Skeletal muscle satellite cell (primary cell): ENCODE data around the gene SH3GL3.

ENCODE experiments used
- H3K27me3 ChIP-seq: 2 replicates; pipeline ENCODE4 v1.7.0; 2013; ENCODE audit warnings: low read length; ENCODE audit not compliant: control insufficient read depth, insufficient read depth
- H3K36me3 ChIP-seq: 2 replicates; pipeline ENCODE4 v1.7.0; 2013; ENCODE audit warnings: mild to moderate bottlenecking, control low read depth, low read length; ENCODE audit not compliant: insufficient read depth
- H3K4me1 ChIP-seq: 2 replicates; pipeline ENCODE4 v1.7.0; 2013; ENCODE audit warnings: low read length; ENCODE audit not compliant: control insufficient read depth, insufficient read depth
- H3K4me2 ChIP-seq: 2 replicates; pipeline ENCODE4 v1.7.0; 2013; ENCODE audit warnings: mild to moderate bottlenecking, low read length
- H3K4me3 ChIP-seq: 2 replicates; pipeline ENCODE4 v1.7.0; 2013; ENCODE audit warnings: low read length
- H3K9ac ChIP-seq: 2 replicates; pipeline ENCODE4 v1.7.0; 2013; ENCODE audit warnings: mild to moderate bottlenecking, low read depth, low read length, moderate library complexity
- H3K9me3 ChIP-seq: replicated peaks from 2 replicates; pipeline ENCODE4 v1.7.0; 2013; ENCODE audit warnings: mild to moderate bottlenecking, control low read depth, low read length

The SH3GL3 gene

DNA sequence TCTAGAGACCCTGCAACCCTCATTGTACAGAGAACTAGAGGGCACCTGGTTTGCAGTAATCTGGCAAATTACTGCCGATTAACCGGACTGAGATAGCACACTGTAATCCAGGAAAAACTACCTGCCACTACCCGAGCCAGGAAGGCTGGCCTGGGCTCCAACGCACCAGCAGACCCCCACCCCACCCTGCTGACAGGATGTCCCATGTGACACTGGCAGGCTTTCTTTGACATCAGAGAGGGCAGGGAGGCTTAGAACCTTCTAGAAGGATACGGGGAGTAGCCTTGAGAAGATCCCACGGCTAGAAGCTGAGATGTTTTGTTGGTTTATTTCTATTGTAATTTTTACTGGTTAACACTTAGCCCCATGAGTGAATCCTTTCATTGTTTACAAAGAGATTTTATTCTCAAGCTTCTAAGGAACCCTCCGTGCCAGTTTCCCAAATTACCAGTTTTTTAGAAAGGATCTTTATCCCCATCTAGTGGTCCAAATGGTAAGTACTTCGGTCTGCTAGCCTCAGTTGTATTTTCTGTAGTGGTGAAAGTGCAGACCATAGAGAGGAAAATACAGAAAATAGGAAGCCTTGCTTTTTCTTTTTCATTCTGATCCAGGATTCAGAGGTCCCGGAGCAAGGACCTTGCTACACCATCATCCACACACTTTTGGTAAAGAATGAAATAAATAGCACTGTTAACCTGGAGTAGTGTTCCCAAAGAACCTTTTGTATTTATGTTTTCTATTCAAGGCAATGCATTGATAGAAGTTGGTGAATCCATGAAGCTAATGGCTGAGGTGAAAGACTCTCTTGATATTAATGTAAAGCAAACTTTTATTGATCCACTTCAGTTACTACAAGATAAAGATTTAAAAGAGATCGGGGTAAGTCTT lies 124.9 kb downstream of the SH3GL3 start:
- Histone ChIP-seq H3K4me3 (no peak overlapping the region), H3K9me3 (no peaks in the 10 kb centered on the region), H3K36me3 (no peaks in the 10 kb centered on the region), H3K9ac (no peak overlapping the region), H3K4me1 (no peaks in the 10 kb centered on the region), H3K4me2 (no peak overlapping the region), H3K27me3 (peaks cover 22% of the 10 kb centered on the region)

DNA sequence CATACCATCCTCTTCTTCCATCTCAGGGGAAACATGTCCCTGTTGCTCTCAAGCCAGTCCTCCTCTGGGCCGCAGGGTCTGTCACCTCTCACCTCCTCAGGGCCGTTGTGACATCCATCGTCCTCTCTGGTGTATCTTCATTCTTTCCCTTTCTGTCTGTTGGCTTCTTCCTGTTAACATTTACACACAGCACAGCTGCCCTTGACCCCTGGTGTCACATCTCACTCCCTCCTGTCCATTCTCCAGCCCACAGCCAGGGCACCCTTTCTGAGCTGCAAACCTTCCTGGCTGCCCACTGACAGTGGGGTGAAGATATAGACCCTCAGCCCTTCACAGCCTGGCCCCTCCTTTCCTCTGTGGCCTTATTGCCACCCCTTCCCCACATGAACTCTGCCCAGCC lies 127.2 kb downstream of the SH3GL3 start:
- no peaks in the 10 kb centered on the region for H3K36me3 ChIP-seq
- H3K4me2 ChIP-seq, result no peak overlapping the region
- H3K4me3 ChIP-seq, result no peak overlapping the region
- no peaks in the 10 kb centered on the region for H3K9me3 ChIP-seq
- no peaks in the 10 kb centered on the region for H3K4me1 ChIP-seq
- peaks cover 22% of the 10 kb centered on the region for H3K27me3 ChIP-seq
- H3K9ac ChIP-seq, result no peak overlapping the region

DNA sequence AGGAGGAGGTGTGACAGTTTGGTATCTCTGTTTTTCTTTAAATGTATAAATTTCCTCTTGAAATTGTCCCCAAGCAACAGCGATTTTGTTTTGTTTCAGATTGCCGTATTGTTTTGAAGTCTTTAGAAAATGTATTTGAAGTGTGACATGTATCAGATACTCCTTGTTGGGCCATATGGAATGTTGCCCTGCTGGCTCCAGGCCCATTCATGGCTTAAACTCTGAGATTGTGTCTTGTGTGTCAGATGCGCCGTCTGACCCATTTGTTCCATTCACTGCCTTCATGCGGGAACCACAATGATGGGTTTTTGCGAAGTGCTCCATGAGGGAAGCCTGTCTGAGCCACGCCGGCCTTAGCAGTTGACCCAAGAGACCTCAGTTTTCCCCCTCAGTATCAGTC lies 131.6 kb downstream of the SH3GL3 start:
- H3K27me3 ChIP-seq, result peaks cover 13% of the 10 kb centered on the region
- H3K4me2 ChIP-seq, result no peak overlapping the region
- no peaks in the 10 kb centered on the region for H3K36me3 ChIP-seq
- H3K4me1 ChIP-seq, result no peaks in the 10 kb centered on the region
- no peak overlapping the region for H3K4me3 ChIP-seq
- H3K9me3 ChIP-seq, result no peaks in the 10 kb centered on the region
- H3K9ac ChIP-seq, result no peak overlapping the region

GRCh38 chr15:83581381-83581780 lies 134.2 kb downstream of the SH3GL3 start:
- Histone ChIP-seq H3K27me3 (no peaks in the 10 kb centered on the region), H3K9ac (no peak overlapping the region), H3K4me3 (no peak overlapping the region), H3K36me3 (no peaks in the 10 kb centered on the region), H3K4me1 (no peaks in the 10 kb centered on the region), H3K9me3 (no peaks in the 10 kb centered on the region), H3K4me2 (no peak overlapping the region)

DNA sequence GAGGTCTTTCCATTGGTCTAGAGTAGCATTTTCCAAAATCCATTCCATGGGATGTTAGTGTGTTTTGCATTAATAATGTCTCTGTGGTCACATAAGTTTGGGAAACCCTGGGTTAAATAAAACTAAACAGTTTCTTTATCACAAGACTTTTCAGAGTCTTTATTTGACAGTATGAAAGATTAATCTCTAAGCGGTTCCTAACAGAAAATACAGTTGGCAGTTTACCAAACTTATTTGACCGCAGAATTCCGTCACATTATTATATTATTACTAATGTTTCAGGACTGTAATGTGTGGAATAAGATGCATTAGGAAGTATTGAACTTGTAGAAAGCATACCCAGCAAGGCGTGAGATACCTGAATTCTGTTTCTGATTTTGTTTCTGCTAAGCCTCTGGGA lies 135.2 kb downstream of the SH3GL3 start:
- Histone ChIP-seq H3K36me3 (no peaks in the 10 kb centered on the region), H3K4me3 (no peak overlapping the region), H3K4me1 (no peaks in the 10 kb centered on the region), H3K9ac (no peak overlapping the region), H3K9me3 (no peaks in the 10 kb centered on the region), H3K27me3 (no peaks in the 10 kb centered on the region), H3K4me2 (no peak overlapping the region)

DNA sequence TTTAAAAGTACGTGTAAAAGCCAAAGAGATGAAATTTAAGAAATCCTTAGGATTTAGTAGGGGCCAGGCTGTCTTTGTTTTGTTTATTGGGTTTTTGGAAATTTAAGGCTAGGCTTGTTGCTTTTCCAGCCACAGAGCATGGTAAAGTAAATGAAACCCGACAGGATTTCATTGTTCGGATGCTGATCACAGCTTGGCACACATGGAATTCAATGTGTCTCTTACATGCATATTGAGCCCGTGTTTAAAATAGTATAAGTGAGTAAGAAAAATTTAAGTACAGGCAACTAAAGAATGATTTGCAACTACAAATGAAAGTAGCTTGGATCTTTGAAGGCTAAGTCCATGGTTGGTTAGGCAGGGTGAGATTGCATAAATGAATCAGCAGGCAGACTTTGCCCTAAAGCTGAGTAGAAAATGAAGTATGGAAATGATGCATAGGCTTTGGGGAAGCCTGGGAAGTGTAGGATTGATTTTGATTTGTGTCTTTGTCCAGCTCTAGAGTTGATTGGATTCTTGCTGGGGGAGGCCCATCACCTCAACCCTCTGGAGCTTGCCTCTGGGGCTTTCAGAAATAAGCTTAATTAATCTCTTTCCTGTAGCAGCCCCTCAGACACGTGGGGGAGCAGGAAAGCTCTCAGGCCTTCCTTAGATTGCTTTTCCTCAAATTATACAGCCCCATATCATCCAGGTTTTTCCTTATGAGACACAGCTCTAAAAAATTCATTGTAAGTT lies 138.6 kb downstream of the SH3GL3 start:
- H3K27me3 ChIP-seq, result no peaks in the 10 kb centered on the region
- H3K4me2 ChIP-seq, result no peak overlapping the region
- H3K9ac ChIP-seq, result no peak overlapping the region

GRCh38 chr15:83587091-83587490 lies 139.9 kb downstream of the SH3GL3 start:
- Histone ChIP-seq H3K27me3 (no peaks in the 10 kb centered on the region), H3K4me2 (no peak overlapping the region), H3K4me1 (no peaks in the 10 kb centered on the region), H3K9me3 (no peaks in the 10 kb centered on the region), H3K9ac (no peak overlapping the region), H3K36me3 (no peaks in the 10 kb centered on the region), H3K4me3 (no peak overlapping the region)

More for the DNA sequence above, 138.6 kb downstream of the SH3GL3 start:
- Histone ChIP-seq H3K4me1 (no peaks in the 10 kb centered on the region), H3K9me3 (no peaks in the 10 kb centered on the region), H3K4me3 (no peak overlapping the region), H3K36me3 (no peaks in the 10 kb centered on the region)

DNA sequence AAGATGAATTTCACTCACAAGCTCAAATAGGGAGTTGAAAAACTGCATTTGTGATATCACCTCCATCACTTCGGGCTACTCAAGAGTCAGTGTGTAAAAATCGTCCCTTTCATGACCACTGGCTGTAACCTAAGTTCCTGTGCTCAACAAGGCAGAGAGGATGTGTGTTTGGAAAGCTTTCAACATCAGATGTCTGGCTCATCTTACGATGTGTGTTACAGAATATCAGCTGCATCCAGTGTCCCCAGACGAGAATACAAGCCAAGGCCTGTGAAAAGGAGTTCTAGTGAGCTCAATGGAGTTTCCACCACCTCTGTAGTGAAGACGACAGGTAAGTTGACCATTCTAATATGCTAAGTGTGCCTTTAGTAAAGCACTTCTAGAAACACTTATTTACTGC lies 141.3 kb downstream of the SH3GL3 start:
- no peaks in the 10 kb centered on the region for H3K36me3 ChIP-seq
- no peaks in the 10 kb centered on the region for H3K9me3 ChIP-seq
- H3K4me2 ChIP-seq, result no peak overlapping the region
- no peak overlapping the region for H3K9ac ChIP-seq
- H3K4me3 ChIP-seq, result no peak overlapping the region
- no peaks in the 10 kb centered on the region for H3K4me1 ChIP-seq
- no peaks in the 10 kb centered on the region for H3K27me3 ChIP-seq

GRCh38 chr15:83592370-83593040 lies 145.4 kb downstream of the SH3GL3 start:
- no peaks in the 10 kb centered on the region for H3K36me3 ChIP-seq
- no peak overlapping the region for H3K9ac ChIP-seq
- no peak overlapping the region for H3K4me3 ChIP-seq
- H3K27me3 ChIP-seq, result no peaks in the 10 kb centered on the region
- no peak overlapping the region for H3K4me2 ChIP-seq
- H3K9me3 ChIP-seq, result no peaks in the 10 kb centered on the region
- no peaks in the 10 kb centered on the region for H3K4me1 ChIP-seq

DNA sequence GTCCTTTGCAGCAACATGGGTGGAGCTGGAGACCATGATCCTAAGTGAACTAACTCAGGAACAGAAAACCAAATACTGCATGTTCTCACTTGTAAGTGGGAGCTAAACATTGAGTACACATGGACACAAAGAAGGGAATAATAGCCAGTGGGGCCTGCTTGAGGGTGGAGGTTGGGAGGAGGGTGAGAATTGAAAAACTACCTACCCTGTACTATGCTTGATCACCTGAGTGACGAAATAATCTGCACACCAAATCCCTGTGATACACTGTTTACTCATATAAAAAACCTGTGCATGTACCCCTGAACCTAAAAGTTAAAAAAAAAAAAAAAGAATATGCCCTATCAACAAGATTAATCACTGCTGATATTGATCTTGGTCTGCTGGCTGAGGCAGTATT lies 148.1 kb downstream of the SH3GL3 start:
- H3K27me3 ChIP-seq, result no peaks in the 10 kb centered on the region

DNA sequence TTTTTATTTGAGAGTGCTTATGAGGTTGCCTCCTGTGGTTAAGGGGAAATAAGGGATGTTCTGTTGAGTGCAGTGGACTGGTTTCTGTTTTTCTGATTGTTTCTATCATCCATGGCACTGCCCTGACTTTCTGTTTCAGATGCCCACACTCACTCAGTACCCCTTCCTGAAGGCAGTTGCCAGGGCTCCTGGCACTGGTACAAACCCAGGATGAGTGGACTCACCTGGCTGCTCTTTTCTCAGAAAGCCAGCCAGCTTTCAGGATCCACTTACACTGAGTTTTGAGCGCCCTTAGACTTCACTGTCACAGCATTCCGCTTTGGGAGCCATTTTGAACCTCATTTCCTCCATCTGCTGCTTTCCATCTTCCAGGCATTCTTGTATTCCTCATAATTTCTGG lies 150.9 kb downstream of the SH3GL3 start:
- H3K27me3 ChIP-seq, result no peaks in the 10 kb centered on the region
- no peak overlapping the region for H3K4me2 ChIP-seq
- peaks cover 3% of the 10 kb centered on the region for H3K4me1 ChIP-seq
- no peaks in the 10 kb centered on the region for H3K9me3 ChIP-seq
- no peaks in the 10 kb centered on the region for H3K36me3 ChIP-seq
- no peak overlapping the region for H3K4me3 ChIP-seq
- H3K9ac ChIP-seq, result no peak overlapping the region

More for the DNA sequence above, 148.1 kb downstream of the SH3GL3 start:
- Histone ChIP-seq H3K9ac (no peak overlapping the region), H3K4me1 (no peaks in the 10 kb centered on the region), H3K36me3 (no peaks in the 10 kb centered on the region), H3K9me3 (no peaks in the 10 kb centered on the region), H3K4me2 (no peak overlapping the region), H3K4me3 (no peak overlapping the region)
